Measurements from ENCODE around the gene PTGIS. TPM values are rescaled to one million over a fixed set of nuclear protein-coding genes. Genes with fewer than 3 reads are reported as not detected.

The PTGIS gene
- total and polyA plus RNA-seq, 2 donors (not counting 3 experiments of a cell fraction or from before 2014, with no cell fraction given): 6.2 to 11.8 TPM

DNA sequence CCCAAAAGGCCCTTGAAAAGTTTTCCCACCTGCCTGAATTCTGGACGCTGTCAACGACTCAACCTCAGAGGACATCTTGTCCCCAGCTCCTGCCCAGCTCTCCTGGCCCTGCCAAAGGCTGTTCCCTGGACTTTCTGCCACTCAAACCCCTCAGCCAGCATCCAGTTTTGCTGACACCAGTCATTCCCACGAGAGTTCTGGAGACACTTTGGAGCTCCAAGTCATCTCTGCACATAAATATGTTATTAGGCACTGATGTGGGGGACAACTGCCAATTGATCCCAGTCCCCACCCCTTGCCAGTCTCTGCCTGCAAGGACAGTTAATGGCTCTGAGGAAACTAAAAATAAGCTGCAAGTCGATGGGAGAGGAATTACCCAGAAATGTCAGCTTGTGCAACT is 46.6 kb downstream of the PTGIS start:
- no peaks in the 10 kb centered on the region for H3K36me3 ChIP-seq (ENCODE audit: control insufficient read depth in 2 of 2, extremely low read depth in 1 of 2, insufficient read depth in 2 of 2, low read length in 2 of 2)
- no peak overlapping the region for H3K9ac ChIP-seq (replicated peaks; ENCODE audit: extremely low read depth, insufficient read depth, low read length)
- no peak overlapping the region for H3K27ac ChIP-seq (ENCODE audit: insufficient read depth, low read depth, low read length)
- no peaks in the 10 kb centered on the region for H4K20me1 ChIP-seq (replicated peaks; ENCODE audit: control insufficient read depth, extremely low read depth, insufficient read depth, low read length)
- no peaks in the 10 kb centered on the region for H3K79me2 ChIP-seq (ENCODE audit: control insufficient read depth, insufficient read depth, low read length)
- CTCF ChIA-PET: interaction anchor here (1.0 to 1.9 kb wide), 3 partner anchors 12 to 275 kb away, joined by 3 to 5 read pairs (median 3); no protein-coding TSS in a partner anchor
- dilution Hi-C loops (cut with MboI; ENCODE audit: extremely low pct_ligation_motif_present, low sequenced_read_pairs): no loop called here
- BruUV-seq (replicated peaks): no TSS peak
- intact Hi-C loops (cut with micrococcal nuclease): no loop called here
- H3K4me1 ChIP-seq (ENCODE audit: control insufficient read depth, extremely low read depth, insufficient read depth, low read length): no peaks in the 10 kb centered on the region
- FAIRE-seq (no peak), DNase-seq (ENCODE audit: low read depth, low spot score) (no peak)
- no peak overlapping the region for H3K4me3 ChIP-seq (replicated peaks in 1 of 3; ENCODE audit: insufficient read depth in 1 of 3, low read depth in 1 of 3, low read length in 3 of 3)
- H3K27me3 ChIP-seq (ENCODE audit: control insufficient read depth in 2 of 2, insufficient read depth in 2 of 2, low read length in 2 of 2): peaks cover 0 to 3% of the 10 kb centered on the region in 2 experiments
- no peaks in the 10 kb centered on the region for H3K9me3 ChIP-seq (replicated peaks; ENCODE audit: control insufficient read depth, insufficient read depth, low read length)
- TF ChIP-seq FOS (IDR thresholded peaks at IDR 0.05; ENCODE audit: borderline replicate concordance, insufficient read depth, low read length) (no peak), GATA2 (IDR thresholded peaks at IDR 0.05; ENCODE audit: insufficient read depth, insufficient read length, low read depth, low read length) (no peak), POLR2AphosphoS5 (IDR thresholded peaks at IDR 0.05; ENCODE audit: insufficient read depth, low read depth, low read length) (no peak)
- TF ChIP-seq, protein P1, sequence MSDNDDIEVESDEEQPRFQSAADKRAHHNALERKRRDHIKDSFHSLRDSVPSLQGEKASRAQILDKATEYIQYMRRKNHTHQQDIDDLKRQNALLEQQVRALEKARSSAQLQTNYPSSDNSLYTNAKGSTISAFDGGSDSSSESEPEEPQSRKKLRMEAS (IDR thresholded peaks at IDR 0.05; ENCODE audit: insufficient read depth, insufficient read length): no peak
- H3K9me1 ChIP-seq (replicated peaks; ENCODE audit: control insufficient read depth, extremely low read depth, insufficient read depth, low read length): no peaks in the 10 kb centered on the region
- H3K4me2 ChIP-seq (ENCODE audit: insufficient read depth, low read length): no peak overlapping the region
- no peak overlapping the region for H2AFZ ChIP-seq (ENCODE audit: low read depth, low read length)
- POLR2A ChIA-PET: no interaction called here

DNA sequence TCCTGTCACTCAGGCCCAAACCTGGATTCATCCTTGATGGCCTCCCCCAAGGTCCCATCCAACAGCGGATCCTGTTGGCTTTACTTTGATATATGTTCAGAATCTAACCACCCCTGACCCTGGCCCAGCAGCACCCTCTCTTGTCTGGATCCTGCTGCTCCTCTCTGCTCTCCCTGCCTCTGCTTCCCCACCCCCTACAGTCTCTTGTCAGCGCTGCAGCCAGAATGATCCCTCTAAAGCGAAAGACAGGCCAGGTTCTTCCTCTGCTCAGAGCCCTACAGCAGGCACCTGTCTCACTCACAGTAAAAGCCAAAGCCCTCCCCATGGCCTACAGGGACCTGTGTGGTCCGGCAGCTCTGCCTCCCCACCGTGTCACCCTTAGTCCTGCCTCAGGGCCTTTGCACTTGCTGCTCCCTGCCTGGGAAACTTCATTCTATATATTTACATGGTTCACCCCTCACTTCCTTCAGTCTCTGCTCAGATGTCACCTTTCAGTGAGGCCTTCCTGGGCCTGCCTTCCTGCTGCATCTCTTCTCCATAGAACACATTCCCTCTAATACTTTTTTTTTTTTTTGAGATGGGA is 48.1 kb downstream of the PTGIS start:
- H3K36me3 ChIP-seq (ENCODE audit: control insufficient read depth in 2 of 2, extremely low read depth in 1 of 2, insufficient read depth in 2 of 2, low read length in 2 of 2): no peaks in the 10 kb centered on the region

More for the DNA sequence above, 48.1 kb downstream of the PTGIS start:
- Histone ChIP-seq H3K27me3 (ENCODE audit: control insufficient read depth in 2 of 2, insufficient read depth in 2 of 2, low read length in 2 of 2) (no peaks in the 10 kb centered on the region), H3K27ac (ENCODE audit: insufficient read depth, low read depth, low read length) (no peak overlapping the region), H2AFZ (ENCODE audit: low read depth, low read length) (no peak overlapping the region), H3K4me2 (ENCODE audit: insufficient read depth, low read length) (no peak overlapping the region), H3K4me3 (replicated peaks in 1 of 3; ENCODE audit: insufficient read depth in 1 of 3, low read depth in 1 of 3, low read length in 3 of 3) (no peak overlapping the region), H3K4me1 (ENCODE audit: control insufficient read depth, extremely low read depth, insufficient read depth, low read length) (no peaks in the 10 kb centered on the region), H3K9ac (replicated peaks; ENCODE audit: extremely low read depth, insufficient read depth, low read length) (no peak overlapping the region), H4K20me1 (replicated peaks; ENCODE audit: control insufficient read depth, extremely low read depth, insufficient read depth, low read length) (no peaks in the 10 kb centered on the region), H3K9me1 (replicated peaks; ENCODE audit: control insufficient read depth, extremely low read depth, insufficient read depth, low read length) (no peaks in the 10 kb centered on the region), H3K79me2 (ENCODE audit: control insufficient read depth, insufficient read depth, low read length) (no peaks in the 10 kb centered on the region), H3K9me3 (replicated peaks; ENCODE audit: control insufficient read depth, insufficient read depth, low read length) (no peaks in the 10 kb centered on the region)
- ChIA-PET POLR2A (no interaction called here), CTCF (interaction anchor here (1.0 to 1.9 kb wide), 3 partner anchors 11 to 22 kb away, joined by 4 to 5 read pairs (median 4); no protein-coding TSS in a partner anchor)
- no peak for TF ChIP-seq GATA2 (IDR thresholded peaks at IDR 0.05; ENCODE audit: insufficient read depth, insufficient read length, low read depth, low read length)
- TF ChIP-seq, protein P1 (IDR thresholded peaks at IDR 0.05; ENCODE audit: insufficient read depth, insufficient read length): no peak
- no peak for TF ChIP-seq POLR2AphosphoS5 (IDR thresholded peaks at IDR 0.05; ENCODE audit: insufficient read depth, low read depth, low read length)
- TF ChIP-seq EZH2 (IDR thresholded peaks at IDR 0.05; ENCODE audit: borderline replicate concordance, low read depth, low read length, severe bottlenecking): no peak
- no peak for TF ChIP-seq JUN (IDR thresholded peaks at IDR 0.05; ENCODE audit: borderline replicate concordance, insufficient read depth, insufficient read length, low read depth)
- intact Hi-C loops (cut with micrococcal nuclease): no loop called here
- DNase-seq (ENCODE audit: low read depth, low spot score) (no peak), FAIRE-seq (no peak)
- no TSS peak for BruUV-seq (replicated peaks)
- dilution Hi-C loops (cut with MboI; ENCODE audit: extremely low pct_ligation_motif_present, low sequenced_read_pairs): no loop called here
